ENCODE results near the gene GRM7. TPM values are rescaled to one million over a fixed set of nuclear protein-coding genes. Genes with fewer than 3 reads are reported as not detected.

GRM7 gene
- total and polyA plus RNA-seq, 9 donors: 0.18 to 0.85 (median 0.26) TPM; not detected in 3

- H3K27me3 ChIP-seq: no peaks in the 10 kb centered on the region
- no peak overlapping the region for H3K4me3 ChIP-seq
- intact Hi-C loops (cut with DNase I): no loop called here
- 87 to 88% (median 88%) methylated on average over 1 of the region's 1 CpG for WGBS, 3 donors
- TF ChIP-seq EP300 (IDR thresholded peaks at IDR 0.05): no peak
- no peak for TF ChIP-seq CTCF (IDR thresholded peaks at IDR 0.05)
- no peak for TF ChIP-seq POLR2A (IDR thresholded peaks at IDR 0.05)
- DNase-seq: no peak
- no peaks in the 10 kb centered on the region for H3K36me3 ChIP-seq
- no peak overlapping the region for H3K27ac ChIP-seq
- no peaks in the 10 kb centered on the region for H3K9me3 ChIP-seq
- H3K4me1 ChIP-seq (ENCODE audit: insufficient read depth): peaks cover 5% of the 10 kb centered on the region
These were observed 798.2 kb downstream of the GRM7 start for GRCh38 chr3:7659079-7659478.

GRCh38 chr3:7663771-7664170, 802.9 kb downstream of the GRM7 start:
- Histone ChIP-seq H3K9me3 (no peaks in the 10 kb centered on the region), H3K36me3 (no peaks in the 10 kb centered on the region), H3K4me3 (no peak overlapping the region), H3K4me1 (ENCODE audit: insufficient read depth) (peaks cover 3% of the 10 kb centered on the region), H3K27me3 (no peaks in the 10 kb centered on the region), H3K27ac (no peak overlapping the region)
- intact Hi-C loops (cut with DNase I): no loop called here
- no peak for DNase-seq
- TF ChIP-seq CTCF (IDR thresholded peaks at IDR 0.05) (no peak), EP300 (IDR thresholded peaks at IDR 0.05) (no peak), POLR2A (IDR thresholded peaks at IDR 0.05) (no peak)
- WGBS, 3 donors: 91 to 94% (median 93%) methylated on average over 4 of the region's 4 CpGs

- WGBS, 3 donors: 88 to 90% (median 89%) methylated on average over 1 of the region's 1 CpG
- Histone ChIP-seq H3K27ac (no peak overlapping the region), H3K4me3 (no peak overlapping the region), H3K9me3 (no peaks in the 10 kb centered on the region), H3K36me3 (no peaks in the 10 kb centered on the region), H3K4me1 (ENCODE audit: insufficient read depth) (no peaks in the 10 kb centered on the region), H3K27me3 (no peaks in the 10 kb centered on the region)
- intact Hi-C loops (cut with DNase I): no loop called here
- DNase-seq: no peak
- TF ChIP-seq CTCF (IDR thresholded peaks at IDR 0.05) (no peak), EP300 (IDR thresholded peaks at IDR 0.05) (no peak), POLR2A (IDR thresholded peaks at IDR 0.05) (no peak)
These were observed 806.9 kb downstream of the GRM7 start for GRCh38 chr3:7667774-7668173.

- H3K36me3 ChIP-seq: no peaks in the 10 kb centered on the region
- H3K27ac ChIP-seq: no peak overlapping the region
- DNase-seq: no peak
- H3K4me1 ChIP-seq (ENCODE audit: insufficient read depth): no peaks in the 10 kb centered on the region
- TF ChIP-seq POLR2A (IDR thresholded peaks at IDR 0.05): no peak
- TF ChIP-seq EP300 (IDR thresholded peaks at IDR 0.05): no peak
- WGBS, 3 donors: 89 to 97% (median 94%) methylated on average over 3 of the region's 3 CpGs
- intact Hi-C loops (cut with DNase I): no loop called here
- H3K4me3 ChIP-seq: no peak overlapping the region
- no peaks in the 10 kb centered on the region for H3K27me3 ChIP-seq
- no peaks in the 10 kb centered on the region for H3K9me3 ChIP-seq
These were observed 808.7 kb downstream of the GRM7 start for GRCh38 chr3:7669641-7670040.

GRCh38 chr3:7678521-7678920, 817.6 kb downstream of the GRM7 start:
- Histone ChIP-seq H3K36me3 (no peaks in the 10 kb centered on the region), H3K4me3 (no peak overlapping the region), H3K27me3 (no peaks in the 10 kb centered on the region), H3K9me3 (no peaks in the 10 kb centered on the region), H3K4me1 (ENCODE audit: insufficient read depth) (no peaks in the 10 kb centered on the region), H3K27ac (no peak overlapping the region)
- 86 to 89% (median 86%) methylated on average over 3 of the region's 3 CpGs for WGBS, 3 donors
- TF ChIP-seq CTCF (IDR thresholded peaks at IDR 0.05) (no peak), EP300 (IDR thresholded peaks at IDR 0.05) (no peak), POLR2A (IDR thresholded peaks at IDR 0.05) (no peak)
- DNase-seq: no peak
- intact Hi-C loops (cut with DNase I): no loop called here
